Measurements from ENCODE around the gene FOXC1. TPM values are rescaled to one million over a fixed set of nuclear protein-coding genes. Genes with fewer than 3 reads are reported as not detected.

Gene FOXC1
- total RNA-seq, 1 donor from 2014 or later = 0.45 TPM

GRCh38 chr6:1651362-1651761 is 41.6 kb downstream of the FOXC1 start:
- Histone ChIP-seq H2AFZ (replicated peaks) (no peak overlapping the region), H3K4me3 (no peak overlapping the region), H3K79me2 (ENCODE audit: low read depth) (no peaks in the 10 kb centered on the region), H3K9ac (no peak overlapping the region), H4K20me1 (ENCODE audit: low read depth) (no peaks in the 10 kb centered on the region), H3K4me2 (no peak overlapping the region), H3F3A (ENCODE audit: low read depth) (no peaks in the 10 kb centered on the region), H3K4me1 (no peaks in the 10 kb centered on the region), H3K27me3 (no peaks in the 10 kb centered on the region), H3K27ac (no peak overlapping the region), H3K36me3 (no peaks in the 10 kb centered on the region), H3K9me3 (ENCODE audit: low read depth) (no peaks in the 10 kb centered on the region)
- Mint-ChIP-seq H3K4me3 (no peak overlapping the region), H3K9me3 (no peaks in the 10 kb centered on the region), H3K27me3 (ENCODE audit: insufficient read depth, low read depth) (peaks cover 13% of the 10 kb centered on the region), H3K36me3 (no peaks in the 10 kb centered on the region), H3K4me1 (no peaks in the 10 kb centered on the region), H3K27ac (no peak overlapping the region)
- DNase-seq (ENCODE audit: low spot score) = no peak
- TF ChIP-seq EZH2phosphoT487 (IDR thresholded peaks at IDR 0.05) (no peak), CTCF (IDR thresholded peaks at IDR 0.05) (no peak), EZH2 (IDR thresholded peaks at IDR 0.05) (no peak)

GRCh38 chr6:1652842-1653241 is 43.1 kb downstream of the FOXC1 start:
- H3K4me2 ChIP-seq = no peak overlapping the region
- no peaks in the 10 kb centered on the region for H3K4me1 ChIP-seq
- no peak overlapping the region for H3K4me3 Mint-ChIP-seq
- H3K9ac ChIP-seq = no peak overlapping the region
- H2AFZ ChIP-seq (replicated peaks) = no peak overlapping the region
- no peak overlapping the region for H3K4me3 ChIP-seq
- H3K9me3 ChIP-seq (ENCODE audit: low read depth) = no peaks in the 10 kb centered on the region
- H3K27me3 ChIP-seq = no peaks in the 10 kb centered on the region
- no peaks in the 10 kb centered on the region for H3K9me3 Mint-ChIP-seq
- no peaks in the 10 kb centered on the region for H4K20me1 ChIP-seq (ENCODE audit: low read depth)
- peaks cover 13% of the 10 kb centered on the region for H3K27me3 Mint-ChIP-seq (ENCODE audit: insufficient read depth, low read depth)
- H3K4me1 Mint-ChIP-seq = peaks cover 12% of the 10 kb centered on the region
- no peaks in the 10 kb centered on the region for H3K79me2 ChIP-seq (ENCODE audit: low read depth)
- H3F3A ChIP-seq (ENCODE audit: low read depth) = no peaks in the 10 kb centered on the region
- no peak overlapping the region for H3K27ac ChIP-seq
- no peak for TF ChIP-seq CTCF (IDR thresholded peaks at IDR 0.05)
- TF ChIP-seq EZH2 (IDR thresholded peaks at IDR 0.05) = no peak
- no peak for TF ChIP-seq EZH2phosphoT487 (IDR thresholded peaks at IDR 0.05)
- no peaks in the 10 kb centered on the region for H3K36me3 Mint-ChIP-seq
- no peaks in the 10 kb centered on the region for H3K36me3 ChIP-seq
- no peak for DNase-seq (ENCODE audit: low spot score)
- no peak overlapping the region for H3K27ac Mint-ChIP-seq

- Histone ChIP-seq H3K9ac (no peak overlapping the region), H3K79me2 (ENCODE audit: low read depth) (no peaks in the 10 kb centered on the region), H3K27me3 (no peaks in the 10 kb centered on the region), H3K9me3 (ENCODE audit: low read depth) (no peaks in the 10 kb centered on the region), H3K4me2 (no peak overlapping the region), H2AFZ (replicated peaks) (no peak overlapping the region), H3K27ac (no peak overlapping the region), H3K36me3 (no peaks in the 10 kb centered on the region), H4K20me1 (ENCODE audit: low read depth) (no peaks in the 10 kb centered on the region), H3F3A (ENCODE audit: low read depth) (no peaks in the 10 kb centered on the region), H3K4me1 (no peaks in the 10 kb centered on the region), H3K4me3 (no peak overlapping the region)
- no peak overlapping the region for H3K4me3 Mint-ChIP-seq
- no peaks in the 10 kb centered on the region for H3K36me3 Mint-ChIP-seq
- TF ChIP-seq EZH2 (IDR thresholded peaks at IDR 0.05) (no peak), CTCF (IDR thresholded peaks at IDR 0.05) (no peak), EZH2phosphoT487 (IDR thresholded peaks at IDR 0.05) (no peak)
- peaks cover 17% of the 10 kb centered on the region for H3K4me1 Mint-ChIP-seq
- peaks cover 10% of the 10 kb centered on the region for H3K27me3 Mint-ChIP-seq (ENCODE audit: insufficient read depth, low read depth)
- no peak overlapping the region for H3K27ac Mint-ChIP-seq
- DNase-seq (ENCODE audit: low spot score) = no peak
- no peaks in the 10 kb centered on the region for H3K9me3 Mint-ChIP-seq
Measured at GRCh38 chr6:1654054-1654453, 44.3 kb downstream of the FOXC1 start.

Measured in neural progenitor cell (in vitro differentiated cells).